Keratinocyte (primary cell): Measurements from ENCODE around the gene CYP2R1. TPM values are rescaled to one million over a fixed set of nuclear protein-coding genes. Genes with fewer than 3 reads are reported as not detected.

ENCODE experiments used
- DNase-seq: peaks from one replicate; pipeline ENCODE4 v3.0.0-alpha.2; 2011; ENCODE audit warnings: low read depth, missing footprints, low spot score
- FAIRE-seq: peaks from 2 replicates; lab custom pipeline; 2011; peaks lifted over from hg19 to GRCh38; lab: Jason Lieb, UNC
- H2AFZ ChIP-seq: 2 replicates; pipeline ENCODE4 v1.6.0; 2012; ENCODE audit warnings: low read length, control low read depth, inconsistent platforms; ENCODE audit not compliant: control insufficient read depth
- H3K27ac ChIP-seq: 2 replicates; pipeline ENCODE4 v1.5.1; 2011; ENCODE audit warnings: low read length; ENCODE audit not compliant: control insufficient read depth, insufficient read depth
- H3K27me3 ChIP-seq: 3 replicates; pipeline ENCODE4 v1.6.0; 2011; ENCODE audit warnings: low read length; ENCODE audit not compliant: control insufficient read depth, insufficient read depth; ENCODE audit errors: extremely low read depth
- H3K36me3 ChIP-seq, 2 experiments: 2 replicates in 1 of 2; 3 replicates in 1 of 2; pipeline ENCODE4 v1.5.1; 2011; ENCODE audit warnings: low read length in 2 of 2, mild to moderate bottlenecking in 1 of 2; ENCODE audit not compliant: control insufficient read depth in 2 of 2, insufficient read depth in 2 of 2; ENCODE audit errors: extremely low read depth in 1 of 2
- H3K4me1 ChIP-seq: 3 replicates; pipeline ENCODE4 v1.5.1; 2011; ENCODE audit warnings: low read length; ENCODE audit not compliant: control insufficient read depth, insufficient read depth; ENCODE audit errors: extremely low read depth
- H3K4me2 ChIP-seq: 3 replicates; pipeline ENCODE4 v1.6.0; 2011; ENCODE audit warnings: low read depth, low read length; ENCODE audit not compliant: control insufficient read depth, insufficient read depth; ENCODE audit errors: extremely low read depth
- H3K4me3 ChIP-seq, 3 experiments: fragments of 200-600 bp in 1 of 3; sonication (generic) in 1 of 3; 2 replicates in 2 of 3; 3 replicates in 1 of 3; pipeline ENCODE4 v1.5.1; 2011 to 2016; ENCODE audit warnings: low read length in 3 of 3, mild to moderate bottlenecking in 3 of 3, control low read depth in 2 of 3, inconsistent platforms in 1 of 3, low read depth in 1 of 3, mixed read lengths in 1 of 3, mixed run types in 1 of 3, moderate library complexity in 1 of 3; ENCODE audit not compliant: control insufficient read depth in 2 of 3, insufficient read depth in 2 of 3; ENCODE audit errors: extremely low read depth in 1 of 3
- H3K79me2 ChIP-seq: 2 replicates; pipeline ENCODE4 v1.6.0; 2012; ENCODE audit warnings: low read length; ENCODE audit not compliant: control insufficient read depth, insufficient read depth
- H3K9ac ChIP-seq: 3 replicates; pipeline ENCODE4 v1.6.0; 2011; ENCODE audit warnings: low read length; ENCODE audit not compliant: control insufficient read depth, insufficient read depth; ENCODE audit errors: extremely low read depth
- H3K9me1 ChIP-seq: 3 replicates; pipeline ENCODE4 v1.6.0; 2011; ENCODE audit warnings: low read length; ENCODE audit not compliant: control insufficient read depth, insufficient read depth; ENCODE audit errors: extremely low read depth
- H3K9me3 ChIP-seq: 2 replicates; pipeline ENCODE4 v1.5.1; 2012; ENCODE audit warnings: low read depth, low read length; ENCODE audit not compliant: control insufficient read depth
- H4K20me1 ChIP-seq: 3 replicates; pipeline ENCODE4 v1.6.0; 2011; ENCODE audit warnings: low read length; ENCODE audit not compliant: control insufficient read depth, insufficient read depth; ENCODE audit errors: extremely low read depth
- CTCF ChIP-seq, 3 experiments: IDR thresholded peaks in 1 of 3; conservative IDR thresholded peaks in 1 of 3; optimal IDR thresholded peaks in 1 of 3; 2 replicates in 2 of 3; 3 replicates in 1 of 3; pipeline versions ENCODE3 to v1.5.1; 2011; ENCODE audit warnings: low read length in 3 of 3, mild to moderate bottlenecking in 3 of 3, moderate library complexity in 2 of 3, control low read depth in 1 of 3, inconsistent platforms in 1 of 3; ENCODE audit not compliant: insufficient read depth in 2 of 3; ENCODE audit errors: extremely low read depth in 1 of 3
- EZH2 ChIP-seq: IDR thresholded peaks from one replicate; pipeline ENCODE4 v1.6.1; 2012; ENCODE audit warnings: inconsistent platforms, mild to moderate bottlenecking, low read length, moderate library complexity
- dilution Hi-C: fragments of 300-500 bp; cut with MboI; formaldehyde crosslinking; loops from one replicate; pipeline ENCODE4 v1.7.0; 2020; ENCODE audit warnings: low sequenced_read_pairs; ENCODE audit not compliant: extremely low pct_ligation_motif_present
- polyA plus RNA-seq, 5 experiments: library from polyadenylated mRNA; depleted of rRNA in 3 of 5; stranded (reverse) in 3 of 5; stranded (forward) in 1 of 5; unstranded in 1 of 5; fragments of >200 nt; gene quantifications; 1 replicate in 1 of 5; 2 replicates in 3 of 5; 3 replicates in 1 of 5; pipeline versions ENCODE4 v1.2.1 to v1.2.3, GENCODE V29; 2011 to 2012; ENCODE audit warnings: missing spikeins in 2 of 5, low read depth in 1 of 5, low replicate concordance in 1 of 5

The CYP2R1 gene
- polyA plus RNA-seq, 1 donor (not counting 4 experiments of a cell fraction or from before 2014, with no cell fraction given) = 15.5 TPM

- Histone ChIP-seq H3K4me2 (no peak overlapping the region), H4K20me1 (no peaks in the 10 kb centered on the region), H3K9me3 (no peaks in the 10 kb centered on the region), H3K9me1 (no peaks in the 10 kb centered on the region), H3K4me1 (no peaks in the 10 kb centered on the region), H3K27me3 (peaks cover 3% of the 10 kb centered on the region), H3K36me3 (no peaks in the 10 kb centered on the region), H3K27ac (no peak overlapping the region), H3K4me3 (no peak overlapping the region), H2AFZ (no peak overlapping the region), H3K79me2 (no peaks in the 10 kb centered on the region), H3K9ac (no peak overlapping the region)
- dilution Hi-C loops = no loop called here
- DNase-seq = no peak
- TF ChIP-seq EZH2 = no peak
- TF ChIP-seq CTCF (optimal IDR thresholded peaks at IDR 0.05 in 1 of 3, IDR thresholded peaks at IDR 0.05 in 1 of 3, conservative IDR thresholded peaks at IDR 0.05 in 1 of 3; ENCODE audit: extremely low read depth in 1 of 3, insufficient read depth in 2 of 3, low read length in 3 of 3) = no peak
- no peak for FAIRE-seq
Observed at GRCh38 chr11:14858404-14858803, 33.6 kb downstream of the CYP2R1 start.

GRCh38 chr11:14857621-14858020, 34.4 kb downstream of the CYP2R1 start:
- H2AFZ ChIP-seq = no peak overlapping the region
- no peak for DNase-seq

More at GRCh38 chr11:14857621-14858020, 34.4 kb downstream of the CYP2R1 start:
- Histone ChIP-seq H3K36me3 (no peaks in the 10 kb centered on the region), H3K9me1 (no peaks in the 10 kb centered on the region), H3K27ac (no peak overlapping the region), H3K4me2 (no peak overlapping the region), H3K79me2 (no peaks in the 10 kb centered on the region), H3K4me3 (no peak overlapping the region), H4K20me1 (no peaks in the 10 kb centered on the region), H3K9ac (no peak overlapping the region), H3K9me3 (no peaks in the 10 kb centered on the region), H3K27me3 (peaks cover 3% of the 10 kb centered on the region), H3K4me1 (no peaks in the 10 kb centered on the region)
- TF ChIP-seq CTCF (optimal IDR thresholded peaks at IDR 0.05 in 1 of 3, IDR thresholded peaks at IDR 0.05 in 1 of 3, conservative IDR thresholded peaks at IDR 0.05 in 1 of 3; ENCODE audit: extremely low read depth in 1 of 3, insufficient read depth in 2 of 3, low read length in 3 of 3) (no peak), EZH2 (no peak)
- dilution Hi-C loops = no loop called here
- no peak for FAIRE-seq
